GM18868 (cell line): ENCODE measurements around the gene EIF3F.
A peak's percentile ranks its signal among the peaks of the same experiment; 100 is the strongest.

Experiments used
- ATAC-seq: cut with Tn5 transposase; IDR thresholded peaks from one replicate; pipeline ENCODE4 v1.9.1; 2021; ENCODE audit warnings: mild to moderate bottlenecking, moderate library complexity; ENCODE audit not compliant: unreplicated experiment

EIF3F gene

GRCh38 chr11:8019314-8020243 lies 32.4 kb downstream of the EIF3F start:
- no peak for ATAC-seq

GRCh38 chr11:8020244-8020597 lies 33.1 kb downstream of the EIF3F start:
- ATAC-seq: no peak

GRCh38 chr11:8021920-8022319 lies 34.8 kb downstream of the EIF3F start:
- no peak for ATAC-seq

- no peak for ATAC-seq
Measured at GRCh38 chr11:8022876-8023275, 35.7 kb downstream of the EIF3F start.

GRCh38 chr11:8023831-8024555 lies 36.9 kb downstream of the EIF3F start:
- no peak for ATAC-seq

- ATAC-seq: no peak
Measured at GRCh38 chr11:8025123-8025522, 38.0 kb downstream of the EIF3F start.

GRCh38 chr11:8025816-8026215 lies 38.7 kb downstream of the EIF3F start:
- ATAC-seq: no peak

GRCh38 chr11:8026982-8027381 lies 39.8 kb downstream of the EIF3F start:
- no peak for ATAC-seq

- no peak for ATAC-seq
Measured at GRCh38 chr11:8028766-8029165, 41.6 kb downstream of the EIF3F start.

- ATAC-seq: no peak
Measured at GRCh38 chr11:8030526-8031247, 43.5 kb downstream of the EIF3F start.

- ATAC-seq: no peak
Measured at GRCh38 chr11:8031248-8032115, 44.3 kb downstream of the EIF3F start.

GRCh38 chr11:8032122-8032521 lies 45.0 kb downstream of the EIF3F start:
- no peak for ATAC-seq

- no peak for ATAC-seq
Measured at GRCh38 chr11:8032576-8033304, 45.6 kb downstream of the EIF3F start.

GRCh38 chr11:8033305-8034105 lies 46.4 kb downstream of the EIF3F start:
- peak; percentile 79 for ATAC-seq

- no peak for ATAC-seq
Measured at GRCh38 chr11:8034106-8034585, 47.0 kb downstream of the EIF3F start.

GRCh38 chr11:8034604-8035190 lies 47.6 kb downstream of the EIF3F start:
- ATAC-seq: no peak

GRCh38 chr11:8035200-8035855 lies 48.2 kb downstream of the EIF3F start:
- no peak for ATAC-seq
